IMR-90 (cell line): ENCODE data around the gene CCDC102A. TPM values are rescaled to one million over a fixed set of nuclear protein-coding genes. Genes with fewer than 3 reads are reported as not detected.
"Not testable (repeated sequence)": the region's sequence is repeated elsewhere in the genome, so short reads cannot be mapped to it uniquely, and the experiment has no call there.

Experiments
- ATAC-seq: fragments of 200-7000 bp; cut with Tn5 transposase; 2 replicates; pipeline ENCODE4 v1.9.1; 2020; ENCODE audit warnings: low read depth, mild to moderate bottlenecking, moderate library complexity
- BruUV-seq: library from RNA; stranded (reverse); fragments of 400-500 nt; replicated peaks from 2 replicates; lab custom pipeline; 2021; lab: Mats Ljungman, UMichigan
- CTCF ChIA-PET: fragments of 300-600 bp; formaldehyde crosslinking; extraction: SDS; loops from one replicate; lab custom pipeline; 2021; ENCODE audit warnings: antibody characterized with exemption; lab: Yijun Ruan, JAX
- POLR2A ChIA-PET: fragments of 300-600 bp; sonication (Branson Sonifier 250); formaldehyde crosslinking; loops from one replicate; lab custom pipeline; 2022; ENCODE audit warnings: antibody characterized with exemption; ENCODE audit not compliant: unreplicated experiment; lab: Charles Lee
- DNase-seq: peaks from one replicate; pipeline ENCODE4 v3.0.0; 2013
- H2AFZ ChIP-seq: replicated peaks from 2 replicates; pipeline ENCODE3; 2013; ENCODE audit warnings: low read length, mild to moderate bottlenecking; ENCODE audit not compliant: poor library complexity
- H2AK5ac ChIP-seq: 2 replicates; pipeline ENCODE4 v1.6.1; 2013; ENCODE audit warnings: low read depth, low read length, inconsistent platforms
- H2AK9ac ChIP-seq: replicated peaks from 2 replicates; pipeline ENCODE3; 2013; ENCODE audit warnings: mild to moderate bottlenecking, low read depth, low read length, moderate library complexity; ENCODE audit not compliant: poor library complexity
- H2BK120ac ChIP-seq: 2 replicates; pipeline ENCODE4 v1.6.1; 2013; ENCODE audit warnings: low read depth, low read length, inconsistent platforms
- H2BK15ac ChIP-seq: 3 replicates; pipeline ENCODE4 v1.6.1; 2013; ENCODE audit warnings: low read depth, low read length, inconsistent platforms
- H2BK20ac ChIP-seq: 2 replicates; pipeline ENCODE4 v1.6.1; 2013; ENCODE audit warnings: low read depth, mild to moderate bottlenecking, inconsistent platforms, low read length, moderate library complexity
- H2BK5ac ChIP-seq: 2 replicates; pipeline ENCODE4 v1.6.1; 2013; ENCODE audit warnings: mild to moderate bottlenecking, low read depth, low read length, inconsistent platforms; ENCODE audit not compliant: poor library complexity, severe bottlenecking
- H3K14ac ChIP-seq: replicated peaks from 2 replicates; pipeline ENCODE4 v1.6.1; 2013; ENCODE audit warnings: low read depth, low read length, inconsistent platforms
- H3K18ac ChIP-seq: 2 replicates; pipeline ENCODE4 v1.6.1; 2013; ENCODE audit warnings: low read depth, low read length, control low read depth
- H3K23ac ChIP-seq: 2 replicates; pipeline ENCODE4 v1.6.1; 2013; ENCODE audit warnings: low read depth, low read length, inconsistent platforms
- H3K27ac ChIP-seq: 2 replicates; pipeline ENCODE4 v1.5.1; 2013; ENCODE audit warnings: mild to moderate bottlenecking, control low read depth, low read length; ENCODE audit not compliant: insufficient read depth
- H3K27me3 ChIP-seq: 2 replicates; pipeline ENCODE4 v1.6.1; 2013; ENCODE audit warnings: low read length; ENCODE audit not compliant: control insufficient read depth, insufficient read depth
- H3K36me3 ChIP-seq: 2 replicates; pipeline ENCODE4 v1.6.1; 2013; ENCODE audit warnings: low read length, mixed read lengths; ENCODE audit not compliant: control insufficient read depth, insufficient read depth
- H3K4ac ChIP-seq: 2 replicates; pipeline ENCODE4 v1.6.1; 2013; ENCODE audit warnings: low read depth, low read length, inconsistent platforms
- H3K4me1 ChIP-seq: 2 replicates; pipeline ENCODE4 v1.6.1; 2013; ENCODE audit warnings: low read length, mixed read lengths; ENCODE audit not compliant: control insufficient read depth, insufficient read depth
- H3K4me2 ChIP-seq: 2 replicates; pipeline ENCODE4 v1.6.1; 2013; ENCODE audit warnings: low read depth, mild to moderate bottlenecking, control low read depth, low read length, moderate library complexity
- H3K4me3 ChIP-seq: 2 replicates; pipeline ENCODE4 v1.5.1; 2013; ENCODE audit warnings: low read depth, mild to moderate bottlenecking, control low read depth, low read length, moderate library complexity; ENCODE audit not compliant: insufficient read depth
- H3K56ac ChIP-seq: 2 replicates; pipeline ENCODE4 v1.6.1; 2013; ENCODE audit warnings: low read length, inconsistent platforms; ENCODE audit not compliant: insufficient read depth; ENCODE audit errors: extremely low read depth
- H3K79me1 ChIP-seq, 2 experiments: 2 replicates each; pipeline ENCODE4 v1.6.1; 2013; ENCODE audit warnings: low read length in 2 of 2, inconsistent platforms in 1 of 2, low read depth in 1 of 2
- H3K9ac ChIP-seq: 2 replicates; pipeline ENCODE4 v1.6.1; 2013; ENCODE audit warnings: low read depth, low read length, control low read depth
- H3K9me1 ChIP-seq: 2 replicates; pipeline ENCODE4 v1.6.1; 2013; ENCODE audit warnings: low read length, inconsistent platforms; ENCODE audit not compliant: insufficient read depth
- H3K9me3 ChIP-seq: 2 replicates; pipeline ENCODE4 v1.6.1; 2013; ENCODE audit warnings: low read length; ENCODE audit not compliant: control insufficient read depth, insufficient read depth
- H4K20me1 ChIP-seq: 2 replicates; pipeline ENCODE4 v1.6.1; 2013; ENCODE audit warnings: low read length, inconsistent platforms; ENCODE audit not compliant: insufficient read depth
- H4K5ac ChIP-seq: 2 replicates; pipeline ENCODE4 v1.6.1; 2013; ENCODE audit warnings: mild to moderate bottlenecking, low read depth, low read length, control low read depth
- H4K8ac ChIP-seq, 2 experiments: 2 replicates each; pipeline ENCODE4 v1.6.1; 2013; ENCODE audit warnings: low read depth in 2 of 2, low read length in 2 of 2, control low read depth in 1 of 2, inconsistent platforms in 1 of 2
- H4K91ac ChIP-seq: 2 replicates; pipeline ENCODE4 v1.6.1; 2013; ENCODE audit warnings: low read depth, low read length, inconsistent platforms; ENCODE audit not compliant: insufficient read depth
- WGBS, 2 experiments: methylation state at CpG; one replicate each; pipeline versions ENCODE4 v1.1.5 to v1.1.7; 2013; ENCODE audit warnings: missing lambda C conversion rate in 2 of 2; ENCODE audit not compliant: insufficient read length in 1 of 2; ENCODE audit errors: extremely low coverage in 2 of 2; 5-methylcytosine and 5-hydroxymethylcytosine counted together
- dilution Hi-C: fragments of 300-500 bp; cut with HindIII; formaldehyde crosslinking; loops from one replicate; pipeline ENCODE4 v1.14.3; 2018; ENCODE audit warnings: low sequenced_read_pairs; ENCODE audit not compliant: unreplicated experiment
- in situ Hi-C: fragments of 300-500 bp; cut with MboI; formaldehyde crosslinking; loops from 3 replicates; pipeline ENCODE4 v1.14.3; 2019; ENCODE audit warnings: low sequenced_read_pairs, inconsistent platforms, mixed read lengths
- intact Hi-C: fragments of 100-400 bp; cut with micrococcal nuclease; formaldehyde crosslinking; loops from 2 replicates; pipeline ENCODE4 v1.10.0; 2022
- polyA plus RNA-seq, 3 experiments: library from polyadenylated mRNA; depleted of rRNA; stranded (reverse); fragments of >200 nt; gene quantifications; 2 replicates each; pipeline ENCODE4 v1.2.3, GENCODE V29; 2012; ENCODE audit warnings: low replicate concordance in 1 of 3
- total RNA-seq: library from RNA; depleted of rRNA; stranded (reverse); fragments of >200 nt; gene quantifications from 2 replicates; pipeline ENCODE4 v1.2.3, GENCODE V29; 2012

Gene CCDC102A
- total and polyA plus RNA-seq, 2 of the 4 experiments (the other 2 are of a cell fraction), result 5.4 to 8.5 TPM

- DNase-seq, H3K27ac ChIP-seq, ATAC-seq, H2BK120ac ChIP-seq, H3K9me3 ChIP-seq, H3K4me3 ChIP-seq, H2BK20ac ChIP-seq, H2AK5ac ChIP-seq, H3K36me3 ChIP-seq, H3K9ac ChIP-seq, H3K4me2 ChIP-seq, H2AFZ ChIP-seq, H2BK15ac ChIP-seq, H3K4ac ChIP-seq, H3K9me1 ChIP-seq, H3K23ac ChIP-seq, POLR2A ChIA-PET, H4K20me1 ChIP-seq, H4K8ac ChIP-seq, H3K14ac ChIP-seq, H2AK9ac ChIP-seq, H3K18ac ChIP-seq, BruUV-seq, H3K56ac ChIP-seq, intact Hi-C loops, H4K91ac ChIP-seq, in situ Hi-C loops, H4K5ac ChIP-seq, dilution Hi-C loops, H3K79me1 ChIP-seq, H2BK5ac ChIP-seq, H3K4me1 ChIP-seq, CTCF ChIA-PET: not testable (repeated sequence)
- H3K27me3 ChIP-seq, result peaks cover 25% of the 10 kb centered on the region
- WGBS, 2 experiments, result 87% methylated on average over 7 of the region's 12 CpGs; no CpG with 5 or more reads in 1 of the 2 experiments
Measured at GRCh38 chr16:57547524-57547923, 11.2 kb upstream of the CCDC102A start.
